ENCODE measurements around the gene GAB3.
"Not testable (repeated sequence)": the region's sequence is repeated elsewhere in the genome, so short reads cannot be mapped to it uniquely, and the experiment has no call there.

Gene GAB3

GRCh38 chrX:154653048-154653401 lies 97.9 kb downstream of the GAB3 start:
- DNase-seq (ENCODE audit: insufficient read length, low spot score) (no peak), FAIRE-seq (no peak)
- TF ChIP-seq CTCF (IDR thresholded peaks at IDR 0.05; ENCODE audit: insufficient read depth, missing control alignments) = no peak

DNA sequence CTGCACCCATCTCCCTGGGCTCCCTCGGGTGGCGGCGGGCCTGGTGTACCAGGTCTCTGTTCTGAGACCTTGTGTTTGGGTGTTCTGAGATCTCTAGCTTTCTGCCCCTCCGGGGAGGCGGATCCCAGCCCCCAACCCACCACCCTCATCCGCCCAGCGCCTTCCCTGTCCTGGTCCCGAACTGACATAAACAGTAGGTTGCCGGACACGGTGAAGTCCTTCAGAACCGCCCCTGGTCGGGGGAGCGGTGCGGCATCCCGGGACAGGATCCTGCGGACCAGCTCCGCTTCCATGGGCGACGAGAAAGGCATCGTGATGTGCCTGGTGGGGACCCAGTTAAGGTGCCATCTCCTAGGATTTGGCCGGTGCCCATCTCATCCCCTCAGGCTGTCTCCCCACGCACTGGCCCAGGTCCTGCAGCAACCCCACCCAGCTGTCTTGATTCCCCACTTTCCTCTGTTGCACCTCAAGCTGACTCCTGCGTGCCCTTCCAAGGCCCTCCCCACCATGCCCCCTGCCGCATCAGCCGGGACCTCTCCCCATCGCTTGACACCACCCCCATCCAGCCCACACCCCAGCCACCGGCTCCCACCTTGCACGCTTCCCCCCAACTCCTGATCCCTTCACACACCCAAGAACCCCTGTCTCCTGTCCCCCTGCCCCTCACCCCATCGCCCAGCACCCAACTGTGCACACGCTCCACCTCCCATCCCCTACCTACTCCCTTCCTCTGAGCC lies 98.4 kb downstream of the GAB3 start:
- no peak for TF ChIP-seq CTCF (IDR thresholded peaks at IDR 0.05; ENCODE audit: insufficient read depth, missing control alignments)
- DNase-seq (ENCODE audit: insufficient read length, low spot score) (no peak), FAIRE-seq (no peak)

- no peak for FAIRE-seq
- DNase-seq (ENCODE audit: insufficient read length, low spot score) = no peak
- TF ChIP-seq CTCF (IDR thresholded peaks at IDR 0.05; ENCODE audit: insufficient read depth, missing control alignments) = no peak
Measured at GRCh38 chrX:154650221-154650510, 100.7 kb downstream of the GAB3 start.

- no peak for FAIRE-seq
- TF ChIP-seq CTCF (IDR thresholded peaks at IDR 0.05; ENCODE audit: insufficient read depth, missing control alignments) = no peak
Measured at GRCh38 chrX:154649503-154650220, 101.2 kb downstream of the GAB3 start.

GRCh38 chrX:154648931-154649330 lies 101.9 kb downstream of the GAB3 start:
- FAIRE-seq (no peak), DNase-seq (ENCODE audit: insufficient read length, low spot score) (no peak)
- no peak for TF ChIP-seq CTCF (IDR thresholded peaks at IDR 0.05; ENCODE audit: insufficient read depth, missing control alignments)

More at GRCh38 chrX:154649503-154650220, 101.2 kb downstream of the GAB3 start:
- no peak for DNase-seq (ENCODE audit: insufficient read length, low spot score)

DNA sequence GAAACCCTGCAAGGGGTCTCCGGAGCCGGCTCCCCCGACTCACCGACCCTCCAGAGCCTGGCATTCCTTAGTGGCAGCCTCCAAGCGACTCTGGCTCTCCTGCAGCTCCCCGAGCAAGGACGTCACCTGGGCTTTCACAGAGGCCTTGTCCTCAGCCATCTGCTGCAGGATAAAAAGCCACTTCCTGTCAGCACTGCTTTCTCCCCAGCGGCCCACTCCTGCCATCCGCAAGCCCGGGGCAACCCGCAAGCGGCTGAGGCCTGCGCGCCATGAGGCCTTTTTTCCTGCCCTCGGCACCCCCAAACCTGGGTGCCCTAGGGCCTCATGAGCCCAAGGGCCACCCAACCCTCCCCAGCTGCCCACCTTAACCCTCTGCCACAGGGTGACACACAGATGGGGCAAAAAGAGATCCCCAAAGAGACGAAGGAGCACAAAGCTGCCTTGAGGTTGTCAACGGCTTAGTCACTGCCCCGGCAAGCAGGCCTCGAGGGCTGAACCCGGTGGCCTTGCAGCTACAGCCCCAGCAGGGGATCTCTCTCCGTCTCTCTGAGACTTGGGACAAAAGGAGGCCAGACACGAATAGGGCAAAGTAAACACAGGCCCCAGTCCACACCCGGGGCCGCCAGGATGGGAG lies 105.0 kb downstream of the GAB3 start:
- not testable (repeated sequence) for DNase-seq (ENCODE audit: insufficient read length, low spot score); FAIRE-seq

- DNase-seq (ENCODE audit: insufficient read length, low spot score); FAIRE-seq: not testable (repeated sequence)
Measured at GRCh38 chrX:154643708-154644107, 107.2 kb downstream of the GAB3 start.

- DNase-seq (ENCODE audit: insufficient read length, low spot score); FAIRE-seq: not testable (repeated sequence)
Measured at GRCh38 chrX:154641740-154642139, 109.1 kb downstream of the GAB3 start.

DNA sequence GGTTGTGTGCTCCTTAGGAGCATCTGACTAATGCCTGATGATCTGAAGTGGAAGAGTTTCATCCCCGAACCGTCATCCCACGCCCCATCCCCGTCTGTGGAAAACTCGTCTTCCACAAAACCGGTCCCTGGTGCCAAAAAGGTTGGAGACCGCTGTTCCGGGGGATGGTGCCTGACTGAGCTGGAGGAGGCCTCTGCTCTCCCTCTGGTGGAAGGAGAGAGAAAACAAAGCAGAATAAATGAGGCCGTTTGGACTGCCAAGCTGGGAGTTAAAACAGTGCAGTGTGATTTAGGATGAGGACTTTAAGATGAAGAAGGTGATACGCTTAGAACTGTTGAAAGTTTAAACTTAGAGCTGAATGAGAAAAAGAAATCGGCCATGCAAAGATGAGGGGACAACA lies 117.2 kb downstream of the GAB3 start:
- not testable (repeated sequence) for FAIRE-seq; DNase-seq (ENCODE audit: insufficient read length, low spot score)

- not testable (repeated sequence) for FAIRE-seq; DNase-seq (ENCODE audit: insufficient read length, low spot score)
Measured at GRCh38 chrX:154630949-154631348, 119.9 kb downstream of the GAB3 start.

DNA sequence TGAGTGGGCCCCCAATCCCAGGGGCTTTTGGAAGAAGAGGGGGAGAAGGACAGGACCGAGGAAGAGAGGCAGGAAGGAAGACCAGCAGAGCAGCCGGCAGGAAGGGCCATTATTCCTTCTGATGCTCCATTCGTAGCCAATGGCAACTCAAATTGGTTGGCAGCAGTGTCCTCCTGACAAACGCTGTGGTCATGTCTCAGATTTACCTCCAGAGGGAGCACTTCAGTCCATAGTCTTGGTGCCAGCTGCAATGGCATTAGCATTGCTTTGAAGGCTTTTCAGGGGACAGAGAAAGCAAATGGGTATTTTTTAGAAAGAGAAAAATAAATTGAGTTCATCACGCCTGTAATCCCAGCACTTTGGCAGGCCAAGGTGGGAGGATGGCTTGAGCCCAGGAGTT lies 121.9 kb downstream of the GAB3 start:
- not testable (repeated sequence) for DNase-seq (ENCODE audit: insufficient read length, low spot score); FAIRE-seq

All from D721Med (cell line).